NOMO-1 treated with DMSO at 0.1 percent for 48 hours (cell line): ENCODE data around the gene GJB2.
A peak's percentile ranks its signal among the peaks of the same experiment; 100 is the strongest.

Source experiments
- DNase-seq: peaks from one replicate; lab custom pipeline; 2025; ENCODE audit not compliant: unreplicated experiment; lab: John Stamatoyannopoulos, UW

The GJB2 gene

DNA sequence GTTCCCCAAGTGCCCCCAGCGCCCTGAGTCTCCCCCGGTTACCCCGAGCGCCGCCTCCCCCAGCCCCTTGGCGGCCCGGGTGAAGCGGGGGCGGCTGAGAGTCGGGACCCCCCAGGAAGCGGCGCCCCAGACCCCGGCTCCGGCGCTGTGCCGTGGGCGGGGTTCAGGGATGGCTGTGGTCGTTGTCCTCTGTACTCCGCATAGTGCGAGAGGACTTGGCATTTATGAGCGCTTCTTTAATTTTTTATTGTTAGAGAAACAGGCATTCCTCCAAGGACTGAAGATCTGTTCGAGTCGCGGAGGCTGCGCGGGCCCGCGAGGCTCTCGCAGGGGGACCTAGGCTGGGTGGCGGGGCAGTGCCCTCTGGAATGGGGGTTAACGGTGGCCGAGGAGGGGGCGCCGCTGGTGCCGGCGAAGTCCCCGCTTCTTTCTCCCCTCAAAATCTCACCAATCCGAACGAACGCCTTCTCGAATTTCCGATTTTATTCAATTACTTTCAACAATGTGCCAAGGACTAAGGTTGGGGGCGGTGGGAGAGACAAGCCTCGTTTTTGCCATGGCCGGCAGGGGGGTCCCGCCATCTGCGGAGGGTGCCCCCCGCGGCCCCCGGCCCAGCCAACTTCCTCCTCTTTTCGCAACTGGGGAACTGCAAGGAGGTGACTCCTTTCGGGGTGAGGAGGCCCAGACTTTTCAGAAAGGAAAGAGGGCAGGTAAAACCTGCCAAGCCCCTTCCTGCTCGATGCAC lies 596 bp upstream of the GJB2 start:
- peak; percentile 51 for DNase-seq

- peak; percentile 43 for DNase-seq
Observed at GRCh38 chr13:20192158-20192835, 441 bp downstream of the GJB2 start.

DNA sequence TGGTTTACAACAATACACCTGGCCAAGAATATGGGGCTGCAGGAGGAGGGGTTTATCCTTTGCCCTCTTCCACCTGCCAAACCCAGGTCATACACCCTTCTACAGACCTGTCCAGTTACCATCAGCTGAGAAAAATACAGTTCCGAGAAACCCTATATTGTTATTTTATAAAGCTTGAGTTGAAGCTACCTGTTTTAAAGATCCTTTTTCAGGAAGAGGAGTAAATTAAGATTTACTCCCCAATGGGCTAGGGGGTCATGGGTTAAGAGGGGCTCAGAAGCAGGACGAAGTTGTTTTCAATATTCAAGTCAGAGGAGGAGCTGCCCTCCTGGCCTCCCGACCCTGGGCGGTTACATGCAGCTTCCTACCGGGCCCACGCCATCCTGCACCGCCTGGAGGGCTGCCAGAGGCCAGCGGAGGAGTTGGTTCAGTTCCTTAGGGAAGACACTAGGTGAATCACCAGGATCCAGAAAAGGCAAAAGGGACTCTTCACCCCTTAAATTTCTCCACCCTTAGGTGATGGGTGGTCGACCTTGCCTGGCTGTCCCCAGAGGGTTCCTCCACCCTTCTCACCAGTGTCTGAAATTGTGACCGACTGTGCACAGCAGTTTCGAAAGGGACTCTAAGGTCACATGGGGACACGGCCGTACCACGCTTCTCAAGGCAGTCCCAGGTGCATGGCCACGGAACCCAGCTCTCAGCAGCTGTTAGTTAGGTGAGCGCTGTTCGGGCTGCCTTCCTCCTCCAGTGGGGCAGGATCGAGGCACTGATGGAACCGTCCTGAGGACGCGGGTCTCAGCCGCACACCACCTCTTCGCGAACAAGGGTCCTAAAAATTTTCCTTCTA lies 1.2 kb downstream of the GJB2 start:
- DNase-seq: no peak

GRCh38 chr13:20190481-20191310 lies 2.0 kb downstream of the GJB2 start:
- no peak for DNase-seq

DNA sequence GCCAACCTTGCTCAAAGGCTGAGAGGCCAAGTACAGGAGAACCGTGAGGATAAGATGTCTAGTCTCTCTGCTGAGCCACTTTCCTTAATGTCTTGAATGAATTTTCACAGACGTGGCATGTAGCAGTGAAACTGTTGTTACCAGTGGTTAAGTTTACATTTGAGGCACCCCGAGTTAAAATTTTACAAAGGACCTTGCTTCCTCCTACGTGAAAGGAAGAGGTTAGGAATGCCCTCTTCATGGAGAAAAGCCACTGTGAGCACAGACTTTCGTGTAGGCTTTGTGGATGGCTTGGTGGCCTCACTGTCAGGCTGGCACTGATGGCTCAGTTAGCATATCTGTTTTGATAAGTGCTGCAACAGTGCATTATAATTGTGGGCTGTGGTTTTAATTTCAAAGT lies 2.7 kb downstream of the GJB2 start:
- DNase-seq: no peak

- DNase-seq: peak; percentile 92
Observed at GRCh38 chr13:20188667-20189553, 3.8 kb downstream of the GJB2 start.

DNA sequence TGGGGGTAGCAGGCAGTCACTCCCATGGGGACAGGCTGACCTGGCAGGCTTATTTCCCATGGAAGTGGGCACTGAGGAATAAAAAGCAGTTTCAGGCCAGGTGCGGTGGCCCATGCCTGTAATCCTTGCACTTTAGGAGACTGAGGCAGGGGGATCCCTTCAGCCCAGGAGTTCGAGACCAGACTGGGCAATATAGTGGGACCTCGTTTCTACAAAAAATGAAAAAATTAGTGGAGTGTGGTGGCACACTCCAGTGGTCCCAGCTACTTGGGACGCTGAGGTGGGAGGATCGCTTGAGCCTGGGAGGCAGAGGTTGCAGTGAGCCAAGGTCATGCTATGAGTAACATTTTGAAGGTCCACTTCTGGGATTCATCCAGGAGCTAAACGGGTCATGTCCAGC lies 6.0 kb downstream of the GJB2 start:
- no peak for DNase-seq

DNA sequence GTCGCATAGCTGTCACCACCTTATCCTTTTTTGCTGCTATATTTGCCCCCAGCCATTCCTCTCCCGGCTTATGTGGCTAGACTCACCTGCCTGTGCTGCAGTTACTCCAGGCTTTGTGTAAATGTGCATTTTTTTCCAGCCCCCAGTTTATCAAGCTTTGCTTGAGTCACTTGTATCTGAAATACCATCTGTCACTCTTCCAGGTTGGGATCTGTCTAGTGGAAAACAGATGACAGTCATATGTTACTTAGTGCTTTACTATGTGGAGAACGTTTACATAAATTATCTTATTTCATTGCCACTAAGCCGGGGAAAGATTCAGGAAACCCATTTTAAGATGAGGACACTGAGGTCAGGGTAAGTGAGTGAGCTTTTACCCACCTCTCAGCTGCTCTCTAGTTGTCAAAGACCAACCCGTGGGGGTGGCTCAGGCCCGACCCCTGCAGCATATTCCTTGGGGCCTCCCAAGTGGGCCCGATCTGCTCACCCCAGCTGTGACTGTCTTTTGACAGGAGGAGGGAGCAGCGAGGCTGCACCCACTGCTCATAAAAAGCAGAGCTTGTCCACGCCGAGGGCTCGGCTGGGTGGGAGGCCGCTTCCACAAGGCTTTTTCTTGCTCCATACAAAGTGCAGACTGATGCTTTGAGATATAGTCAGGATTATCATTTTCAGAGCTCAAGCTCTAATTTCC lies 7.2 kb downstream of the GJB2 start:
- DNase-seq: no peak

DNA sequence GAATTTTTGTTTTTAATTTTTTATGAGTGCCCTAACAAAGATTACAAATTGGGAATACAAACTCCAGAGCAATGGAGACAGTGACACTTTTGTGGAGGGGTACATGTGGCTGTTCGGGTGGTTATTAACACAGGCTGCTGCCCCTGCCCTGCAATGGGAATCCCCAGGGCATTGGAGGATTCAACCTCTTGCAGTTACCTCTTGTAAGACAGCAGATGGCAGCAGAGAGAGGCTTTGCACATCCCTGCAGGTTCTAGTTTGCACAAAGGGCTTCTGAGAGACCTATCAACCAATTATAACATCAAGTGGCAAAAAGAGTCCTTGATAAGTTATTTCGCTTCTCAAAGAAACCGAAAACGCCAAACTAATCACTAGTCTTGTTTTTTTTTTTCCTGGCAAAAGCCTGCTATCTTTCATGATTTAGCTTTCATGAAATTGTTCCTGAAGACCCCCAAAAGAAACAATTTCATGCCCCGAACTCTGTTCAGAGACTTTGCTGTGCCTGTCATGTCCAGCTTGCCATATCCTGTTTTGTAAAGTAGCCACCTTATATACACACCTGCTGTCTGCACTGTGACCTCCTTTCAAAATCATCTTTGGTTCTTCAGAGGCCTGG lies 10.4 kb downstream of the GJB2 start:
- DNase-seq: peak; percentile 81

GRCh38 chr13:20181188-20181587 lies 11.6 kb downstream of the GJB2 start:
- no peak for DNase-seq

DNA sequence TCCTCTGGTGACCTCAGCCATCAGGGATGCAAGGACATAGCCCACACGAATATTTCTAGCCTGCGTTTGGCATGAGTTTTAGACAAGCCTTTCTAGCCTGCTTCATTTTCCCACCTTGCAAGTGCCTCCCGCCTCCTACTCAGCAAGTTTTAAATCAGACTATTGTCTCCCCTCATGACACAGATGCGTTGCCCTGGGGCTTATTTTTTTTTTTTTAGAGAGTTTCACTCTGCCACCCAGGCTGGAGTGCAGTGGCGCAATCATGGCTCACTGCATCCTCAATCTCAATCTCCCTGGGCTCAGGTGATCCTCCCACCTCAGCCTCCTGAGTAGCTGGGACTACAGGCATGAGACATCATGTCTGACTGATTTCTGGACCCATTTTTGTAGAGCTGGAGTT lies 14.6 kb downstream of the GJB2 start:
- DNase-seq: no peak

DNA sequence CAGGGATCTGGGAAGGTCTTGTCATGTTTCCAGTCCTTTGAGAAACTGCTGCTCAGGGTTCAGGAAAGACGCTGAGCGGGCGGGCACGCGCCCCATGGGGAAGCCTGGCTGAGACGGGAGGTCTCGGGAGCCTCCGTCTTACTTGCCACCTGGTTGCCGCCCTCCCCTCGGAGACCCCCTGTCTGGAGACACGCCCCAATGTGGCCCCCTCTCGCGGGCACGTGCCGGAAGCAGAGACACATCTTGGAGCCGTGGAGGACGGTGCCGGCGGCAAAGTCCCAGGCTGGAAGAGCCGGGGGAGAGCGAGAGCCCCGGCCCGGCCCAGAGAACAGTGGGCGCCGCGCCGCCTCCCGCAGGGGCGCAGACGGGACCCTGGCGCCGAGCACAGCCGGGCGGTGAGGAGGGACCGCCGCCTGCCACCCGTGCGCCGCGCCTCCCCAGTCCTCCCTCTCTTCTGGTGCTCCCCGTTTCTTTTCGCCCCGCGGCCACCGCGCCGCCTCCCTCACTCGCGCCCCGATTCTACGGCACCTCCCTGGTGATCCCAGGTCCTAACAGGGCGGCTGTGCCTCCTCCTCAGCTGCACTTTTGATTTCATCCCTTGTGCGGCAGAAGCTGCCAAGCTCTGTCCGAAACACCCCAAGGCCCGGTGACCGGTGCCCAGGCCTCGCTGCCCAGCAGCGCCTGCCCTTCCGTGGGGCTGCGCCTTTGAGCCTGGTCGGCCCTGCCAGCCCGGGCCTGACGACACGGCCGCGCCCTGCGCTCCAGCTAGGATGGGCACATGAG lies 15.5 kb downstream of the GJB2 start:
- no peak for DNase-seq

DNA sequence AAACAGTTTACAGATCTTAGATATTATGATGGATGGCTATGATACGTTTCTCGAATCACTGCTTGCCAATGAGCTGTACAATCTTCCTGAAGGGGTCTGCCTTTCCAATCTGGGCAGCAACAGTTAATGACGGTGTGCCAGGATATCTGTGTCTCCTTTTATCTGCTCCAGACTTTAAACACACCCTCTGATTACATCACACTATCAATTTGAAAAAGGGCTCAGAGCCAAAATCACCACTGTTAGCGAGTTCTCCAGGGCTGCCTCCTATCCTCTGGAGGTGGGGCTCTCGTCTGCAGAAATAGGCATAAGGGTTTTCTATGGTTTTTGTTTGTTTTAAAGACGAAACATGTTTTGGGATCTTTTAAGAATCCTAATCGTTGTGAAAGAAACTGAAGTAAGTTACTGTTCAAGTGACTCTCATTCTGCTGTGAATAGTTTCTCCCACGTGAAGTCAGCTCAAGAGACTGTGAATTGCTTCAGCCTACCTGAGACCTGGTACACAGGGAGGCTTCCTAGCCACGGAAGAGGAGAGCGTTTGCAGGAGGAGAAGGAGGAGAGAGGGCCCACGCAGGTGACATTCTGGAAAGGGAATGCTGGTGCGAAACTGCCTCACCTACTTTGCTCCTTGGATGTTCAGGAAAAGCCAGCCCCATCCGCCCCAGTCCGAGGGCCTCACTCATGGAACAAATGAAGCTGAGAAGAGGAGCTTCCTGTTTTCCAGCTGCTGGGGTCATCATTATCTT lies 16.7 kb downstream of the GJB2 start:
- no peak for DNase-seq

- no peak for DNase-seq
Observed at GRCh38 chr13:20175406-20175794, 17.3 kb downstream of the GJB2 start.

- peak; percentile 98 for DNase-seq
Observed at GRCh38 chr13:20174656-20175405, 17.9 kb downstream of the GJB2 start.

DNA sequence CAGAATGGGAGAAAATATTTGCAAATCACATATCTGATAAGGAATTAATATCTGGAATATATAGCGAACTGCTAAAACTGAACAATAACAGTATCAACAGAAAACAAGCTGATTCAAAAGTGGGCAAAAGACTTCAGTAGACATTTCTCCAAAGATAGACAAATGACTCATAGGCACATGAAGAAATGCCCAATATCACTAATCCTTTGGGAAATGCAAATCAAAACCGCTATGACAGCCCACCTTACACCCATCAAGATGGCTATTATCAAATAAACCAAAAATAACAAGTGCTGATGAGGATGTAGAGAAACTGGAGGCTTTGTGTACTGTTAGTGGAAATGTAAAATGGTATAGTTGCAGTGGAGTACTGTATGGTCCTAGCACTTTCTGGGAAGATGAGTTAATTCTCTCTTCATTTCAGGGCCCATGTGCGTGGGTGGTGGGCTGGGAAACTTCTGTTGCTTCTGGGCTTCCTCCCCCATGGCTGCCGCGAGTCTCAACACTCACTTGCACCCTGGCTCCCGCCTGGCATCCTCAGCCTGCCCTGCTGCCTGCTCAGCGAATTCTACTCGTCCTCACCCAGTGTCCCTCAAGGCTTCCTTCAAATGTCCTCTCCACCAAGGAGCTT lies 19.5 kb downstream of the GJB2 start:
- DNase-seq: no peak
